ENCODE data around the gene SYCP2L.

GRCh38 chr6:10849901-10850300, 37.0 kb upstream of the SYCP2L start:
- TF ChIP-seq CTCF (IDR thresholded peaks at IDR 0.05) (no peak), POLR2A (IDR thresholded peaks at IDR 0.05) (no peak)
